HG02610 (cell line): Measurements from ENCODE around the gene ITPK1.

Experiments
- ATAC-seq: cut with Tn5 transposase; IDR thresholded peaks from one replicate; pipeline ENCODE4 v1.9.1; 2021; ENCODE audit warnings: mild to moderate bottlenecking, moderate library complexity; ENCODE audit not compliant: unreplicated experiment

The ITPK1 gene

DNA sequence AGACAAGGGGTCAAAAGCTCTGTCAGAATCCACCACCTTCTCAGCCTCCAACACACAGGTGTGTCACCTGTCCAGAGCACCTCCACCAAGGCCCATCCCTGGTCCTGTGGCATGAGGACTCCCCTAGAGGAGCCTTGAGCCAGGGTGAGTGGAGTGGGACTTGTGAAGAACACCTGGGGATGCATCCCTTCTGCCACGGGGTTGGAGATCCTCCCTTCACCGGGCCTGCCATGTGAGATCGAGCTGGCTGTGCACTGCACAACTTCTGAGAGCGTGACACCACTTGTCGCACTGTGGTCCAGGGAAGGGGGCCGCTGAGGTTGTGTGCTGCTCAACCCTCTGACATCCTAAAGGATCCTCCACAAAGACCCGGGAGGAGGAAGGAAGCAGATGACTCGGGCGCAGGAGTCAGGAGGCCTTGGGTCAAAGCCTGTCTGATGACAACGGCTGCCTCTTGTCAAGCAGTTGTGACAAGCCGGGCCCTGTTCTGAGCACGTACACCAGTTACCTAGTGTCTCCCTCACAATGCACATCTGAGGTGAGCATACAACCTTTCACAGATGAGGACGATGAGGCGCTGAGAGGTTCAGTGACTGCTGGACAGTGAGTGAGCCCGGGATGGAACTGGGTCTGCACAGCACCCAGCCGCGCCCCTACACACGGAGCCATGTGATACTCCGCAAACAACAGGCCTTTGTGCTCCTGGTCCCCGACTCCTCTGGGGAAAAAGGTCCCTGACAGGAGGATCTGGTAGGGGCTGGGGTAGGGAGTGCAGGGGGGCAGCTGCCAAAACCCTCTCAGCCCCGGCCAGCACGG, 157.1 kb downstream of the ITPK1 start:
- ATAC-seq = no peak

- no peak for ATAC-seq
Measured at GRCh38 chr14:92956961-92957360, 158.8 kb downstream of the ITPK1 start.

GRCh38 chr14:92955381-92955780, 160.3 kb downstream of the ITPK1 start:
- no peak for ATAC-seq

GRCh38 chr14:92954933-92955332, 160.8 kb downstream of the ITPK1 start:
- ATAC-seq = no peak

- ATAC-seq = no peak
Measured at GRCh38 chr14:92953526-92953925, 162.2 kb downstream of the ITPK1 start.

DNA sequence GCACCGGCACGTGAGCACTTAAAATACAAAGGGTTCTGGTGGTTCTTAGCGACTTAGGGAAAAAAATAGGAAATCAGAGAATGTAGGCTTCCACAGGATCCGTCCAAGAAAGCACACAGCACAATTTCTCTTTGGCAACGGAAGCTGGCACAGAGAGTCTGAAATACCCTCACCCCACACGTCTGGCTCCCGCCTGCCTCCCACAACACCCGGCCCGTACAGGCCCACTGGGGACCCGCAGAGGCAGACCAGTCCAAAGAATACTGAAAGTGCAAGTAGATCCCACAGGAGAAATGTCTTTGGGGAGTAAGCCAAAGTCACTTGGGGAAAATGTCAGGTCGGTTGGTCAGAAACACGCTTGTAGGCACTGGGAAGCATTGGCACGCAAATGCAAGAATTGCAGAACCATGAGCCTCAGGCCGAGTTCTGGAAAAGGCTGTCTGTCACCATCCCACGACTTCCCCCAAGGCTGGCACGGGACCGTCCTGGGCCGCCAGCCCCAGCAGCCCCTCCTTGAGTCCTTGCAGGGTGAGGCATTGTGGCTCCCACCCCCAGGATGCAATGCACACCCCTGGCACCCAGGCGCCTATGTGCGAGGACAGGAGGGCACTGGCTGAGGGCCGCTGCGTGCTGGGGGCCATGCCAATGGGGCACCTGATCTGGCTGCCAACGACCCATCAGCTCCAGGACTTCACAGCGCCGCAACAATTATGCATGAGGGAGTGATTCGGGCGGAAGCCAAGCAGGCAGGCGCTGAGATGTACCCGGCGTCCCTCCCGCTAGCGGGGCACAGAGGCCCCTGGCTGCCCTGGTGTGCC, 163.0 kb downstream of the ITPK1 start:
- ATAC-seq = no peak

DNA sequence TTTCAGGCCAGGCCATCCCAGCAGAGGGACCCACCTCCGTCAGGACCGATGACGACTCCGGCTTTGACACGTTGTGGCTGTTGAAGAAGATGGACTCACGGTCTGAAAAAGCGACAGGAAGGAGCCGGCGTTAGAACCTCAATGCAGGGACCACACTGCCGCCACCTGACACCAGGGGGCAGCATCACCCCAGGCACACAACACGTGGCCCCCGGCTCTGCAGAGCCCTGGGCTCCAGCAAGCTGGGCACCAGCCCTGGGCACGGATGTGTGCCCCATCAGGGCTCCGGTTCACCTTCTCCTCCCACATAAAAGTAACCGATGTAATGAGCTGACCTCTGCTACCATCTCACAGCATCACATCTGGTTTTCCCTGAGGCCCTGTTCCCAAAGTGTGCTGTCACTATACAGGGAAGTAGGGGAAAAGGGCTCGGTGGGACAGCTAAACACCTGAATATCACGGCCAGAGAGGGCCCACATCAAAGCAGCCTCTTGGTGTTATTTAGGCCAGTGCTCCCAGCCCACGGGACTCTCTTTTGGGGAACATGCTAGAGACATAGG, 163.7 kb downstream of the ITPK1 start:
- peak; percentile 75 for ATAC-seq

- ATAC-seq = no peak
Measured at GRCh38 chr14:92951261-92951660, 164.5 kb downstream of the ITPK1 start.

- ATAC-seq = no peak
Measured at GRCh38 chr14:92950773-92951172, 165.0 kb downstream of the ITPK1 start.

- ATAC-seq = no peak
Measured at GRCh38 chr14:92950193-92950540, 165.6 kb downstream of the ITPK1 start.

- ATAC-seq = no peak
Measured at GRCh38 chr14:92949496-92950192, 166.1 kb downstream of the ITPK1 start.

- ATAC-seq = no peak
Measured at GRCh38 chr14:92948647-92949046, 167.1 kb downstream of the ITPK1 start.

DNA sequence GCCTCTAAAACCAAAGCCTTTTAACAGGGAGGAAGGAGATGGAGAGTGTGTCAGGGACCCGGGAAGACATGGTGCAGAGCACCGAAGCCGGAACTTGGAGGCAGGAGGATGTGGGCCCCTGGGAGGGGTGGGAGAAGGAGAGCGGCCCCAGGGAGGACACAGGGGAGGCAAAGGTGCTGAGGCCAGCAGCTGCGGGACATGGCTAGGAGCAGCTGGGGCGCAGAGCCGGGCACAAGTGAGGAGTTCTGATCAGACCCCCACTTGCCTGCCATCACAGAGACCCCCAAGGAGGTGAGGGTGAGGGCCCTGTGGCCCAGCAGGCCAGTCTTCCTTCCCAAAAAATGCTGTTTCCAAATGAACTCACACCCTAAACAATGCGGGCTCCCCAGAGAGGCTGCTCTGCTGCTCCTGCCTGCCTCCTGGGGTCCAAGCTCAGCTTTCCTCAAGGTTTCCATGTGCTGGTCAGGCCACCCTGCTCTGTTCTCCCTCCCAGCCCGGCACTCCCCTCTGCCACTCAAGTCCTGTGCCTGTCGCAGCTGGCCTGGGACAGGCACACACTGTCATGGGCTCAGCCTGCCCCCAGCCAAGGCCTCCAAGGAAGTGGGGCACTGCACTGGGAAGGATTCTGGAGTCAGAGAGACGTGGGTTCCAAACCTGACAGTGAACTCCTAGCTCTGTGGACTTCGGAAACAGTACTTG, 168.7 kb downstream of the ITPK1 start:
- no peak for ATAC-seq

DNA sequence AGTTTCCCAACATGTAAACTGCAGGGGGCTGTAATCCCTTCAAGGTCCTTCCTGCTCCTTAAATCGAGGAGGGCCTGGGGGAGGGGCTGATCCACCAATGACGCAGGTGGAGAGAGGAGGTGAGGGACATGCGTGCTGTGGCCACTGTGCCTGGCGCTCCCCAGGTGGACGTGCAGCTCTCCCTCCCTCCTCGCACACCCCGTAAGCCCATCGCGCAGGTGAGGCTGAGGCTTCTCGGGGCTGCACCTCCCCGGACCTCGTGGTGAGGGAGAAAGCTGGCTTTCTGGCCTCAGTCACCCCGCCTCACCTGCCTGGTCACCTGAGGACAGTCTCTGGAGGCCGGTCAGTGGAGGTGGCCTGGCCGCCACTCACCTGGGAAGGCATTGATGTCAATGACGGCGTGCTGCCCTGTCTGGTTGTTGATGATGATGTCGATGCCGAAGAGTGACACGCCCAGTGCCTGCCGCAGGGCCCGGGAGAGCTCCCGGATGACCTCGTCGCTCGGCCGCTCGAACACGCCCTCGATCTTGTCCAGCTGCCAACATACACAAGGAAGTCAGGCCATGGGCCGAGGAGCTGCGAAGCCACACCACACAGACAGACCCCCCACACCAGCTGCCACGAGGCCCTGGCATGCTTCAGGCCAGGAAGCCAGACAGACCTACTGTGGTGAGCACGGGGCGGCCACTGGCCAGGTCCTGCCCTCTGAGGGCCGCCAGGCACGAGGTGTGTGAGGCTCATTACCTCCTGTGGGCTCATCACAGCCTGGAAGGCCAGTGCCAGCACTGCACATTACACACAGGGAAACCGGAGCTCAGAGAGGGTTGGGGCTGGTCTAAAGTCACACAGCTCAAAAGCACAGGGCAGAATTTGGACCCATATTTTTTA, 169.5 kb downstream of the ITPK1 start:
- ATAC-seq = no peak

GRCh38 chr14:92945544-92945943, 170.2 kb downstream of the ITPK1 start:
- no peak for ATAC-seq

DNA sequence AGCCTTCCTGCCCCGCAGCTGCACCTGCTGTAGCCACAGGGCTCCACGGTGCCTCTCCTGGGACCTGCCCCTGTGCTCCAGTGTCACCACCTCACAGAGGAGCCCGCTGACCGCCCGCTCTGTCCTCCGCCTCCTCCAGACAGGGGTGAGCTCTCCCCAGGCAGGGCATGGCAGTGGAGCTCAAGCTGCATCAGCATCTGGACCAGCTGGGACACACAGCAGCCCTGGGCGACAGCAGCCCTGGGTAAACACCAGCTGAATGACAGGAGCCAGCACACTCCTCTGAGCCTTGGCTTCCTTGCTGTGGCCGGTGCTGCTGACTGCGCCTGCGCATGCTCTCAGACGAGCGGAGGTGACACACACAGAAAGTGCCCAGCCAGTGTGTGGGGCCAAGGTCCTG, 170.7 kb downstream of the ITPK1 start:
- no peak for ATAC-seq

DNA sequence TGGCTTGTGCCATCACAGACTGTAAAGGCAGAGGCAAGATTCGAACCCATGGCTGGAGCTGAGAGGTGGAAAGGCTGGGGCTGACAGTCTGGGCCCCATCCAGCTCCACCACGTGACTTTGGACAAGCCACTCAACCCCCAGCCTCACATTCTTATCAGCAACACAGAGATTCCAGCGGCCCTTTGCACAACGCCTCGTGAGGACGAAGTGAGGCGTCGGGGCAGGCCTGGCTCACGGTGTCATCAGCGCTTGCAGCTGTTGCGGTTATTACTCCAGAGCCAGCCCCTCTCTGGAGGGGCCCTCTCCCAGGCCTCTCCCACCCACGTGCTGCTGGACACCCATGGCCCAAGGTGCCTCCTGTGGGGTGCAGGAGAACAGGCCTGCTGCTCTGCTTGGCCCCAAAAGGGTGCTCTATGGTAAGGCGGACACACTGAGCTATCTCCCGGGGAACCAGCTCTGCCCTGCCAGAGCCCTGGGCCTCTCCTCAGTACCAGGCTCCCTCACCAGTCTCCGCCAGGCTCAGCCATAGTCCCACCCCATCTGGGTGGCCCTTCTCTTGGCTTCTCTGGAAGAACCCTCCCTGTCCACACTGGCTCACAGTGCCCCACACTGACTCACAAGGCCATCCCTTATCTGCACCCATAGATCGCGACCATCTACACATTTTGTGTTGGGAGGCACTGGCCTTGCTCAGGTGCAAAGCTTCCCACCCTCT, 171.7 kb downstream of the ITPK1 start:
- no peak for ATAC-seq

GRCh38 chr14:92942976-92943710, 172.6 kb downstream of the ITPK1 start:
- no peak for ATAC-seq
